Activated effector memory CD4-positive, alpha-beta T cell treated with Interleukin-2 at 50 U/mL for 16 hours (primary cell): ENCODE results near the gene SLC35F3.
"Not testable (repeated sequence)": the region's sequence is repeated elsewhere in the genome, so short reads cannot be mapped to it uniquely, and the experiment has no call there.

Source experiments
- DNase-seq: peaks from one replicate; pipeline ENCODE4 v3.0.0-alpha.2; 2020

Gene SLC35F3

DNA sequence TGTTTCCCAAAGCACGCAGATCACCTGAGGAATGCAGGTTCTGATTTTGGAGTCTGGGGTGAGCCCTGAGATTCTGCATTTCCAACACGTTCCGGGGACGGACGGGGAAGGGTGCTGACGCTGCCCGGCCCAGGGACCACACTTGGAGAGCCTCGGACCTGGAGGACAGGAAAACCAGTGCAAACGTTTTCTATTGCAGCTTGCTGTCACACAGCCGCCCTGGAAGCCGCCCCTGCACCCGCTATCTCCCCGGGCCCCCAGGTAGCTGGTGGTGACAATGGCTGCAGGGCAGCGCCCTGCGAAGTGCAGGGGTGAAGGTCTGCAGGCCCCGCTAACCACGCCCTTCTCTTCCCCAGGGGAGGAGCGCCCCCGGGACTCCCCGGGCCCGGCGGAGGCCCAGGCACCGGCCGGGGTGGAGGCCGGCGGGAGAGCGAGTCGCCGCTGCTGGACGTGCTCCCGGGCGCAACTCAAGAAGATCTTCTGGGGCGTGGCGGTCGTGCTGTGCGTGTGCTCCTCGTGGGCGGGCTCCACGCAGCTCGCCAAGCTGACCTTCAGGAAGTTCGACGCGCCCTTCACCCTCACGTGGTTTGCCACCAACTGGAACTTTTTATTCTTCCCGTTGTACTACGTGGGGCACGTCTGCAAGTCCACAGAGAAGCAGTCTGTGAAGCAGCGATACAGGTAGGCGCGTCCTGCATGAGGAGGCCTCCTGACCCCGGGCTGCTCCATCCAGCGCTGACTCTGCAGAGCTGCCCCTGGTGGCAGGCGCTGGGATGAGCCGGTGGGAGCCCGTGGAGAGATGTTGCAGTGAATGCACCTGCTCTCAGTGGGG is 326.8 kb downstream of the SLC35F3 start:
- no peak for DNase-seq

DNA sequence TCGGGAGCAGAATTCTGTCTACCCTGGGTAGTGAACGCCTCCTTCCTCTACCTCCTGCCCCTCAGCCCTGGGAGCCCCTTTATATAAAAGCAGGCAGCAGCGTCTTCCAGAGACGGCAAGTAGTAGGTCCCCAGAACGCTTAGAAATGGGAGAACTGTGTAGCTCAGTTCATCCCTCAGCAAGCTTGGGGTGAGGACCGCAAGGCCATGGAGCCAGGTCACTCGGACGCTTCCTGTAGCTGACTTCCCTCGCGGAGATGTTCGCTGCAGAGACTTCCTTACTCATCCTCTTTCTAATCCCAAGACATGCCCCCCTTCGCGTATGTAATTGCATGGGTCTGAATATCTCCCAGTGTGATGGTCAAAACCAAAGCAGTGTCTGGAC is 327.4 kb downstream of the SLC35F3 start:
- no peak for DNase-seq

DNA sequence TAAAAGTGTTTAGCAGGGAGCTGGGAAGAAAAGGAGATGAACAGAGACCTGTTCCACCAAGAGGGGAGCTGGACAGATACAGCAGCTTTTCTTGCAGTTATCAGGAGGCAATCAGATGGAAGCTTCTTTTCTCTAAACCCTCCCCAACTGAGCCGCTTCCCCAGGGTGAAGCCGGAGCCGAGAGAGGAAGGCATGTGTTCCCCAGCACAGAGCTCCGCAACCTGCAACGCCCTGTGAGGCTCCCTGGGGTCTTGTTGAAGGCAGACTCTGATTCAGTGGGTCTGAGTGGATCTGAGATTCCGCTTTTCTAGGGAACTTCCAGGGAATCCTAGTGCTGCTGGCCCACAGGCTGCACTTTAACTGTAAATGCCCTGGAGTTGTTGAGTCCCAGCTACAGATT is 329.7 kb downstream of the SLC35F3 start:
- no peak for DNase-seq

DNA sequence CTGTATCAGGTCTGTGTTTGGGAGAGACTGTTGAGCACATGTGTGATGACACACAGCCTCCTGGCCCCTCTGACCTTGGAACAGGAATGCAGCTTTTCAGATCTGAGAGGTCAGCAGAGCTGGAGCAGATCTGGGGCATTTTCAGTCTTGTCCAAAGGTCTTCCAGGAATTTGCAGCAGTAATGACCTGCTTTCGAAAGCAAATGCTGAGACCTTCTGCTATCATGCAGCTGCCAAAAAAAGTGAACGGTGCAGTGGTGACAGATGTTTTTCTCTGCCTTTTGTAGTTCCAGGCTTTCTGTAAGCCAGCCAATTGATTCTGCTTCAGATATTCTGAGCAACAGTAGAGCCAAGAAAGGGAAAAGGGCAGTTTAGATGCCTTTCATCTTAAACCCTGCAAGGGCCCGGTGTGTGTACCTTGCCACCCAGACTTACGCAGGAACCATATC is 331.0 kb downstream of the SLC35F3 start:
- DNase-seq, result no peak

DNA sequence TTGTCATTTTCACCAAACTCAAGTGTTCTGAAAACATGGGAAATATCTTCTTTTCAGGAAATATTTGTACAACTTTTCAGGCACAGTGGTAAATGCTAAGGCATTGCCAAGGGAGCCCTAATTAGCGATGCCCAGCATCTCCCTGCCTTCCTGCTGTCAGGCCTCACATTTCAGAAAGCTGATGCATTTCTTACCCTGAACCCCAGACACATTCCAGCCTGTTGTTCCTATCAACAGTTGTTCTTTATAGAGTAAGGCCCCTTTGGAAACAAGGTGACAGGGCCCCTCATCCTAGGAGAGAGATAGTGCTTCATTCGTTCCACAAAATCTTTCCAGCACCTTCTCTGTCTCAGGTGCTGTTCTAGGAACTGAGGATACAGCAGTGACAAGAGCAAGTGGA is 332.9 kb downstream of the SLC35F3 start:
- no peak for DNase-seq

DNA sequence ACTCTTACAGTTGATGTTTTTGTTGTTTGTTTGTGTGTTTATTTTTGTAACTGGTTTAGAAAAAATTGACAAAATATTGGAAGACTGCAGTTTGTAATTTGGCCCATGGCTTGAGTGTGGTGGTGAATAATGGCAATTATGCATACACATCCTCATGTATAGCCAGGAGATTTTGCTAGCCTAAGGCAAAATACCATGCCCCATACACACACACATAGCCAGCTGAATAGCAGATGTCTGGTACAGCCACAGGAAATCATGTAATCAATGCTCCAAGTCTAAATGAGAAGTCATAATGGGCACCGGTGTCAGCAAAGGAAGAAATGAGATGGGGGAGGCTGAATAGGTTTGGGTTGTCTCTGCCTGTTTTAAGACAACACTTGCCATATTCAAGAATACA is 333.6 kb downstream of the SLC35F3 start:
- no peak for DNase-seq

DNA sequence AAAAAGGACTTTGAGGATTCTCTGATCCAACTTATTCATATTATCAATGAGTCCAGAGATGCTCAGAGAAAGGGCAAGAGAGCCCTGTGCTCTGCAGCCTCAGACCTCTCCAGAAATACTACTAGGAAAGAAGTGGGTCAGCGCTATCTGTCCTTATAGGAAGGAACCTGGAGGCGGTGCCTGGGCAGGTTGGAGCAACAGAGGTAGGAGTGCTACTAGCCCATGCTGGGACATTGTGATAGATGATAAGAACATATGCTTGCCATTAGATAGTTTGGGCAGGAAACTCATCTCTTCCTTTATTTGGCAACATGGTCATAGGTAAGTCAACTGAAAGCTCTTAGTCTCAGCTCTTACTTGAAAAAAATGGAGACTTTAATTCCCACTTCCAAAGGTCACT is 335.0 kb downstream of the SLC35F3 start:
- DNase-seq, result no peak

DNA sequence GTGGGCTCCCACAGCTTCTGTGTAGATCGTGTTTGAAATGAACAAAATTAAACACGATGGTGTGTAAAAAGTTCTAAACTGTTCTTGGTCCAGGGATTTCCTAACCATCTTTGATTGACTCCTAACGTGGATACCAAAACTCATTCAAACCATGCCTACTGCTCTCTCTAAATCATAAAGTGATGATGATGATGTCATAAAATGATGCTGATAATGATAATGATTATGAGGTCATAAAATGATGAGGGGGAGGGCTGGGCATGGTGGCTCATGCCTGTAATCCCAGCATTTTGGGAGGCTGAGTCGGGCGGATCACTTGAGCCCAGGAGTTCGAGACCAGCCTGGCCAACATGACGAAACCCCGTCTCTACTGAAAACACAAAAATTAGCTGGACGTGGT is 335.5 kb downstream of the SLC35F3 start:
- no peak for DNase-seq

DNA sequence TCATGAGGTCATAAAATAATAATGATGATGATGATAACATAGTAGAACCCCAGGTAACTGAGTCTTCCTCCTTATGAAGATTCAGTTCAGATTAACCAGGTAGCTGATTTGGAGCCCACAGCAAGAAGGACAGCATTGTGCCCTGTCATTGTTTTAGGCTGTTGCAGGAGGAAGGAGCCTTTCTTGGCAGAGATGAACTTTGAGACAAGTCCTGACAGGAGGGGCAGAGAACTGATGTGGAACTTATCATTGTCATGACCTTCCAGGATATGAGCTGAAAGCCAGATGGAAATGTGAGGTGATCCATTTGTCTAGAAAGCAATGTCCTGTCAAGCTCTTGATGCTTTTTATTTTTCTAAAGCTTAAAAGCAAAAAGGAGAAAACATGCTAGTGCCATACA is 336.2 kb downstream of the SLC35F3 start:
- DNase-seq, result no peak

DNA sequence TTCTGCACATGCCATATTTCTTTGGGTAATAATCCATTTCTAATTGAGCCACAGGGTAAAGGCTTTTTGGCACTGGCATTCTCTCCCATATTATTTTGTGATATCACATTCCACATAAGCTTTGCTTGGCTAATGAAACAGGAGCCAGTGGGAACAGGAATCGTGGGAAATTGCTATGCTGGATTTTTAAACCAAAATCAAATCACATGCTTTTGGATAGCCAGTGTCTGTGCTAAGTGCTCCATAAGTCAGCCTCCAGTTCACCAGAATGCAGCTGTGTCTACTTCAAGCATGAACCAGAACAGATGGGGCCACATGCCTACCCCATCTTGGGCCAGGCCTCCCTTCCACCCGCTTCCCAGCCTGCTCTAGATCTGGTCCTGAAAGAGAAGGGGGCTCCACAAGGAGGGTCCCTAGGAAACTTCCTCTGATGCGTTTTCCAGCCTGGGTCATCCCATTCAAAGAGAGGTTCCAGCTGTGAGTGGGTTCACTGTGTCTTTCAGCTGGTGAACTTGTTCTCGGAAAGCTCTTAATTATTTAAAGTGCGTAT is 337.5 kb downstream of the SLC35F3 start:
- DNase-seq, result no peak

DNA sequence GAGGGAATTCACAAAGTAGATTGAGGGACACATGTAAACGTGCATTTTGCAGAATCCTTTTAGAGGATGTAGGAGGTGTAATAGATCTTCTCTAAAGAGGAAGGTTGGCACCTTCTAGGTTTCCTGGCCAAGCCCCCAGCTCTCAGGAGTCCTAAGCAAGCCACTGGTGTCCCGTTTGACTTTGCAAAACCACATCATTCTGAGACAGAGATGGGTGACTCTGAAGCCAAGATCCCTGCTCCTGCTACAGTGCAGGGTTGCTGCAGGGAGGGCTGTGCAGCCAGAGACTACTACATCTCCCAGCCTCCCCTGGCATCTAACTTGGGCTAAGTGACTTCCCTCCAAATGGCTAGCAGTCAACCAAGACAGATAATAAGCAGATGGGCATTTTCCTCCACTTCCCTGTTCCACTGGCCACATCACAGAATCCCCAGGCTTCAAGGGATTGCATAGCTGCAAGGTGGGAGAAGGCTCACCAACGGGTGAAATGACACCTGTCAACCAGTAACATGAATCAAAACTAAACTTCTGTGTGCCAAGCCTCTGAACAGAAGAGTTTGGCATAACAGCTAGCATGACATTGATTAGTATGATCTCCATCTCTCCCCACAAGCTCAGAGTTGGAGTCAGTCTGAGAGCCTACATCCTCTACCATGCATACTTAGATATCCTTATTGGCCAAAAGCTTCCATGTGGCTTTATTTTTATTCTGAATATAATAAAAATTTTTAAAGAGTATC is 339.2 kb downstream of the SLC35F3 start:
- DNase-seq, result no peak

DNA sequence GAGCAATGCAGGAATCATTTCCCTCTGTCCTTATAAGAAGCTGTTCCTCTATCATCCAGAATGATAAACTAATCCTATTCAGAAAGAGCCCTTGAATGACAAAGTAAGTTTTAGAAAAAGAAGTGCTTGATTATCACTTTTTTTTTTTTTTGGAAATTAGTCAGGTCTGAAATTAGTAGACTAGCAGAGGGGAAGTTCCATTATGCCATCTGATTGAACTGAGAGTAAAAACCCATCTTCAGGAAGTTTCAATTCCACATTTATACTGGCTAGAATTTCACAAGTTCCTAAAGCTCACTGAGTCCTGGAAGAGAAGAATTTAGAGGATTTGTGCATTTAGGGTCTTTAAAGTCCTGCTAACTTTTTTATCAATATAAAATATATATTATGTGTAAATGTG is 340.0 kb downstream of the SLC35F3 start:
- no peak for DNase-seq

DNA sequence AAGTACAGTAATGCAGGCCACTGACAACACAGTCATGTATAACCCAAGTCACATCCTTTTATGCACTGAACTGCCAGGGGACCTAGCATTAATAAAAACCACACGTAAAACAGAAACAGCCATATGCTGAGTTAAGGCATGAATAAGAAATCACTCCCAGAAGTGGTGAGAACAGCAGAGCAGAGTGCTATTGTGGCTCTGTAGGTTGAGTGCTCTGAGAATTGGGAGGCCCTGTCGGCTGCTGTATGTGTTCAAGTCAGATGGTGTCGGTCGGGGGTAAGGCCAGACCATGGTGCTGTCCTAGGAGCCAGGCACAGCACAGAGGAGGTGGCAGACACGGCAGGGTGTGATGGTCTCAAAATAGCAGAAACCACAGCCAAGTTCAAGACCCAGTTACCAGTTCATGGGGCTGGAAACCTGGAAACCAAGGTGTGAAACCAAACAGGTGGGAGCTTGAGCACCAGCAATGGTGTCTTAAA is 342.2 kb downstream of the SLC35F3 start:
- DNase-seq, result no peak

DNA sequence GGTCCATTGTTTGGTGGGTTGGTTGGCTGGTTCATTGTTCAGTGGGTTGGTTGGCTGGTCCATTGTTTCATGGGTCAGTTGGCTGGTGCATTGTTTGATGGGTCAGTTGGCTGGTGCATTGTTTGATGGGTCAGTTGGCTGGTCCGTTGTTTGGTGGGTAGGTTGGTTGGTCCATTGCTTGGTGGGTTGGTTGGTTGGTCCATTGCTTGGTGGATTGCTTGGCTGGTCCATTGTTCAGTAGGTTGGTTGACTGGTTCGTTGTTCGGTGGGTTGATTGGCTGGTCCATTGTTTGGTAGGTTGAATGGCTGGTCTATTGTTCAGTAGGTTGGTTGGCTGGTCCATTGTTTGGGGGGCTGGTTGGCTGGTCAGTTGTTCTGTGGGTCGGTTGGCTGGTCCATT is 343.3 kb downstream of the SLC35F3 start:
- DNase-seq, result not testable (repeated sequence)

DNA sequence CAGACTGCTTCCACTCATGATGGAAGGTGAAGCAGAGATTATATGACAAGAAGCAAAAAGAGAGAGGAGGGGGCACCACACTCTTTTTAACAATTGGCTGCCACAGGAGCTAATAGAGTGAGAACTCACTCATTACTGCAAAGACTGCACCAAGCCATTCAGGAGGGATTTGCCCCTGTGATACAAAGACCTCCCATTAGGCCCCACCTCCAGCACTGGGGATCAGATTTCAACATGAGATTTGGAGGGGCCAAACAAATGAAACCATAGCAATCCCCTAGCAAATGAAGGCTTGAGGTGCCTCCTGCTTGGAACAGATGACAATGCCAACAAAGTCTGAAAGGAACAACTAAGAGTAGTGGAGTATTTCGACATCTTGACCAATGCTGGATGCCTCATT is 346.3 kb downstream of the SLC35F3 start:
- no peak for DNase-seq

DNA sequence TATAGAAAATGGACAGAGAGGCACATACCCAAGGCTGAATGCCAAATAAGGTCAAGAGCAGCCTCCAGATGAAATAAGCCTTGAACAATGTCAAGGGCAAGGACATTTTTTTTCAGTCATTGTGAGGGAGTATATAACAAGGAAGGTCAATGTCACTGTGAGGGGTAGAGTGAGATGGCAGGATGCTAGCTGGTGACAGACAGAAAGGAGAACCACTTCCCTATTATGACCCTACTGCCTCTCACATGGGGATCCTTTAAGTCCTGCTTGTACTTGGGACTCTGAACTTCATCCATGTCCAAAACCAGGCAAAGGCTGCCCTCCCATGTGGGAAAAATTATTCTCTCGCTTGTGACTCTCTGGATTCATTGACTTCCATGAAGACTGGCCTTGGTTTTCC is 349.3 kb downstream of the SLC35F3 start:
- no peak for DNase-seq

DNA sequence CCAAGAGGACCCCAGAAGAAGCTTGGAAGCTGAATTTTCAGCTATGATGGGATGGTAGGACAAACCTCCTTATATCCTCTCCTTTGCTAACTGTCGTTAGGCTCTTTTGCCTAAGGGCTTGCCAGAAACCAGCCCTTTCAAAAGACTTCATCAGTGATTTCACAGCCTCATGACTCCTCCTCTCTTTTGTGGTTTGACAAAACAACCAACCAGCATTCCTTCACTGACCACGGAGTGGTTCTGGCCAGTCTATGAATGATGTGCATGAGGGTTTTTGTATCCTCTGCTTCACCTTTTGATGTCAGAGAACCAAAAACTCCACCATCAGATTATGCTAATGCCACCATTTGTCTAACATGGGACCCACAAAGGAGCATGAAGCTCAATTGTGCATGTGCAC is 351.9 kb downstream of the SLC35F3 start:
- DNase-seq, result no peak

DNA sequence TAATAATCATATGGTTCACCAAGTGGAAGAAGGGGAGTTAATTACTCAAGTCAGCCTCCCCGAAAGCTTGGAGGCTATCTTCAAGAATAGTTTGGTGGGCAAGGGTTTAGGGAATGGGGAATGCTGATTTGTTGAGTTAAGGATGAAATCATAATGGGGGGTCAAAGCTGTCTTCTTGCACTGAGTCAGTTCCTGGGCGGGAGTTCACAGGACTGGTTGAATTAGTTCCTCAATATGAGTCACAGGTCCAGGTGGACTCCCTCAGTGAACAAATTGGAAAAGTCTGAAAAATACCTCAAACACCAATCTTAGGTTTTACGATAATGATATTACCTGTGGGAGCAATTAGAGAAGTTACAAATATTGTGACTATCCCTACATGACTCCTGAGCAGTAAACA is 353.6 kb downstream of the SLC35F3 start:
- no peak for DNase-seq

DNA sequence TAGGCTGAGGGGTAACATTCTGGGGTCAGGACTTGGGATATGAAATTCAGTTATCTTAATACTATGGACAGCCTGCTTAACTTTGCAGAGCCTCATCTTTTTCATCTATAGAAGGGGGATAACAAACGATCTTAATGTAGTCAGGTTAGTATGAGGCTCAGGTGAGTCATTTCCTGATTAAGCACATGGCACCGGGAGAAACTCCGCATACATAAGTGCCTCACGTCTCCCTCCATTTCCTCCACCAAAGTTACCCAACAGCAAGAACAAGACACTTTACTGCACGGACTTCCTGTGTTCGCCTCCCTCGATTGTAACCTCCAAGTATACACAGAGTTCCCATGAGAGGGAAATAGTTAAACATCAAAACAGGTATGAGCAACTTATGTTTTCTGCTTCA is 356.1 kb downstream of the SLC35F3 start:
- DNase-seq, result no peak

DNA sequence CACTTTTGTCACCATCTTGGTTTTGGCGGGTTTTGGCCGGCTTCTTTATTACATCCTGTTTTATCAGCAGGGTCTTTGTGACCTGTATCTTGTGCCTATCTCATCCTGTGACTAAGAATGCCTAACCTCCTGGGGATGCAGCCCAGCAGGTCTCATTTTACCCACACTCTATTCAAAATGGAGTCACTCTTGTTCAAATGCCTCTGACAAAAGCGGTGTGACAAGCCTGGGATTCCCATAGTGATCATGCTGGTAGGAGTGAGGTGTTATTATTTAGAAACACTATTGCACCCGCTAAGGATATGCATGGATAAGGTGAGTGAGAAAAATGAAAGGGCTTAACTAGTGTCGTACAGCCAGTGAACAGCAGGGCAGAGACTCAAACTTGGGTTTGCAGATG is 357.1 kb downstream of the SLC35F3 start:
- DNase-seq, result no peak

DNA sequence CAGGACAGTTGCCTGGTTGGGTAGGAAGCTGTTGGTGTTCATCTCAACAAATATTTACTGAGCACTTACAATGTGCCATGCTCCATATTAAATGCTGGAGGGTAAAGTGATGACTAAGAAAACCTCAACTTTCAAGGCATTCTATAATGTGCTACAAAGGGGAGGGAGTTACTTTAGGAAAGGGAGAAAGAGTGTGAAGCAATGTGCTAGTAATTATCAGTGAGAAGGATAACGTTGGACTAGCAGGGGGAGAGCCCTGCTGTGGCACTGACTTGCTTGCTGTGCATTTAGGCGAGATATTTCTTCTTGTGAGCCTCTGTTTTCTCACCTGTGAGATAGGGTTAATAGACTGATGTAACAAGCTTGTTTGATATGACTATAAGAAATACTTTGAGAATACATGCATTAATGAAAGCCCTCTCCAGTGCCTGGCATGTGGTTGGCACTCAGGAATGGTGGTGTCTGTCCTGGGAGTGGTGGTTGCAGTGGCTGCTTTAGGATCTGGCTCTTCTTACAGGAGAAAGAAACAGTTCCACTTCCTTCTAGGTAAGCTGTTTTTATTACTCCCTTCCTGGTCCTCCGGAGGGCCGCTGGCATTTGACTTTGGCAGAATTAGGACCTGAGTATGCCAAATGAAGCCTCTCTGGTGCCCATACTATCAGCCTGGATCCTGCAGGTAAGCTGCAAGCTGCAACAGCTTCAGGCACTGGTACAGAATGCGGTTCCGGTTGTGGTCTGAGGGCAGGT is 357.7 kb downstream of the SLC35F3 start:
- no peak for DNase-seq

DNA sequence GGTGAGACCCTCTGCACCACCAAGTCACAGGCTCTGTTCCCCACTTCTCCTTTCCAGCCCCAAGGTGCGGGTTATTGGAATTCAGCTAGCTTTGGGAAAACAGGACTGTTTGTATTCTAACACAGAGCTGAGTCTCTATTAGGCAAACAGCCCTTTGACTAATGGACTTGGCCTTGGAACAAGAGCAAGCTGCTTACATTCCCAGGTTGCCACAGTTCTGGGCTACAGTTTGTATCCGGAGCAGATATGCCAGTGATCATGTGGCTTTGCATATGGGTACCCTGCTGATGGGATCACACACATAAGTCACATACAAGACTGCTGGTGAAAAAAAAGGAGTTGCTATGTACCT is 358.3 kb downstream of the SLC35F3 start:
- no peak for DNase-seq

DNA sequence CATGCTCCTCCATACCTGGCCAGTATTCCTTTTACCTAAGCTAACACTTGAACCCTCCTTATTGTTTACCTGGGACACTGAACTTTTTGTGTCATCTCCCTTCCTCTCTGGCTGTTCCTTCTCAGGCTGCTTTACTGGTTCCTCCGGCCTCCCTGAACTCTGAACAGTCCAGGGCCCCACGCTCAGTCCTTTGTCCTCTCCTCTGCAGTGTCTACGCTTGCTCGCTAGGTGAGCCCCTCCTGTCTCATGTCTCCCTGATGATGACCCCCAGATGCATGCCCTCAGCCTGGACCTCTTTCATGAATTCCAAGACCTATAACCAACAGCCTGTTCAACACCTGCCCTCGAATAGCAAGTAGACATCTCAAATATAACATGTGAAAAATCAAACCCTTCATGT is 360.4 kb downstream of the SLC35F3 start:
- no peak for DNase-seq
